HG02763 (cell line): ENCODE measurements around the gene ALAD.
"Not testable (repeated sequence)": the region's sequence is repeated elsewhere in the genome, so short reads cannot be mapped to it uniquely, and the experiment has no call there.

Experiments
- ATAC-seq: cut with Tn5 transposase; IDR thresholded peaks from one replicate; pipeline ENCODE4 v1.9.1; 2021; ENCODE audit warnings: mild to moderate bottlenecking, moderate library complexity; ENCODE audit not compliant: unreplicated experiment

ALAD gene

GRCh38 chr9:113375057-113376023 lies 25.7 kb downstream of the ALAD start:
- no peak for ATAC-seq

DNA sequence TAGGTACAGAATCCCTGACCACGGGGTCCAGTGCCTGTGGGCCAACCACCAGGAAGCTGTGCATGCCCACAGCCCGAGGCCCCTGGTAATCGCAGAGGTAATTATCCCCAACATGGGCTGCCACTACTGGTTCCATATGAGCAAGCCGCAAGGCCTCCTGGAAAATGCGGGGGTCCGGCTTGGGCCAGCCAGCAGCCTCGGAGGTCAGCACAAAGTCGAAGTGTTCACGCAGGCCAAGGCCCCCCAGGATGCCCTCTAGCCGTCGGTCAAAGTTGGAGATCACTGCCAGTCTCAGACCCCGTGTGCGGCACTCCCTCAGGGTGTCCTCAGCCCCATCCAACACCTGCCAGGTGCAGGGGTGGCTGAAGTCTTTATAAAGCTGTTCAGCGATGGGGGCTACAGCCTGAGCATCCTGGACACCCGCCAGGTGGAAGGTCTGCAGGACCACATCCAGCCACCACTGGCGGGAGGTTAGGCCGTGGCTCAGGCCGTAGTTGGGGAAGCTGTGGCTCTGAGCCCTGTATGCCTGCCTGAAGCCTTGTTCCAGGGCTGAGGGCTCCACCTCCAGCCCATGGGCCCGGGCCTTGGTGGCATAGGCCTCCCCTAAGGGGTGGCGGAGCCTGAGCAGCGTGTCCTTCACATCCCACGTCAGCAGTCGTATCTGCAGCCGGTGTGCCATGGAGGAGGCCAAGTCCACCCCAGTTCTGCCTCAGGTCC lies 27.2 kb downstream of the ALAD start:
- ATAC-seq = no peak

- ATAC-seq = no peak
These were observed 27.8 kb downstream of the ALAD start for GRCh38 chr9:113373256-113373655.

GRCh38 chr9:113372059-113372458 lies 29.0 kb downstream of the ALAD start:
- ATAC-seq = no peak

GRCh38 chr9:113370806-113371325 lies 30.2 kb downstream of the ALAD start:
- ATAC-seq = no peak

GRCh38 chr9:113369855-113370140 lies 31.3 kb downstream of the ALAD start:
- no peak for ATAC-seq

DNA sequence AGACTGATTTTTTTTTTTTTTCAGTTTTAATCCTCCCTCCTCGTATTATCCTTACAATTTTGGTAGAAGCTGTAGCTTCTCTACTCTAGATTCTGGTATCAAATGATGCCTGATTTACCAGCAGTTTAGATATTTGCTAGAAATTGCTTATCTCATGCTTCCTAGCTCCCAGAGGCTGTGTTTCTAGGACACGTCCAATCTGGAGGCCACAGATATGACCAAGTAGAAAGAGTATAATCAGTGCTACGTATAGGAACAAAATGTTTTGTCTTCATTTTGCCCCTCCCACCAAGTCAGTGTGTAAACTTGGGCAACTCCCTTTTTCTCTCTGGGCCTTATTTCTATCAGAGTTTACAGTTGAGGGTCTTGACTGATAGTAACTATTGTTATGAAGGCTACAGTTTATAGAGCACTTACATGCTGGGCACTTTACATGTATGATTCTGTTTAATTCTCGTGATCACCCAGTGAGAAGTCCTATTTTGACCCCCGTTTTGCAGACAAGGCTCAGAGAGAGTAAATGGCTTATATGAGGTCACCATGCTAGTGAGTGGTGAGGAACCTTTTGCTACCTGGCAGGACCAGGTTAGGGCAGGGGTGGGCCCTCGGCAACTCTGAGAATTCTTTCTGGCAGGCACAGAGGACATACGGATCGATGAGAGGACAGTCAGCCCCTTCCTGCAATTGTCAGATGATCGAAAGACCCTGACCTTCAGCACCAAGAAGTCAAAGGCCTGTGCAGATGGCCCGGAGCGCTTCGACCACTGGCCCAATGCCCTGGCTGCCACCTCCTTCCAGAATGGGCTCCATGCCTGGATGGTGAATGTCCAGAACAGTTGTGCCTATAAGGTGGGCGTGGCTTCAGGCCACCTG lies 31.9 kb downstream of the ALAD start:
- no peak for ATAC-seq

GRCh38 chr9:113368348-113368981 lies 32.6 kb downstream of the ALAD start:
- no peak for ATAC-seq

DNA sequence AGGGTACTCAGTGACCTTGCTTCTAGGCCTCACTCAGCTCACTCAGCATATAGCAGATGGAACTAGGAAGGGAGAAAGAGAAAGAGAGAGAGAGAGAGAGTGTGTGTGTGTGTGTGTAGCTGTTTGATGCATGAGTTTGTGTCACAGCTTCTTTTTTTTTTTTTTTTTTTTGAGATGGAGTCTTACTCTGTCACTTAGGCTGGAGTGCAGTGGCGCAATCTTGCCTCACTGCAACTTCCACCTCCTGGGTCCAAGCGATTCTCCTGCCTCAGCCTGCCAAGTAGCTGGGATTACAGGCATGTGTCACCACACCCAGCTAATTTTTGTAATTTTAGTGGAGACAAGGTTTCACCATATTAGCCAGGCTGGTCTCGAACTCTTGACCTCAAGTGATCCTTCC lies 35.4 kb downstream of the ALAD start:
- ATAC-seq = not testable (repeated sequence)

DNA sequence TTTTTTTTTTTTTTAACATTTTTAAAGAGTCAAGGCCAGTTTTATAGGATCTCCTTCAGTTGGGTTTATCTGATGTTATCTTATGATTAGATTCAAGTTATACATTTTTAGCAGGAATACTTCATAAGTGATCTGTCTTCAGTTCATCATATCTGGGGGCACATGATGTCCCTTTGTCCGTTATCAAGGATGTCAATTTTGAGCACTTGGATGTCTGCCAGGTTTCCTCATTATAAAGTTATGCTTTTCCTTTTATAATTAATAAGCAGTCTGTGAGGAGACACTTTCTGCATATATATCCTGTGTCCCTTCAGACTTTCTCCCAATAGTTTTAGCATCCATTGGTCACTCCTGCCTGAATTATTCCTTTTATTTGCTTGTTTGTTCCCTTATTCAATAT lies 36.1 kb downstream of the ALAD start:
- no peak for ATAC-seq

DNA sequence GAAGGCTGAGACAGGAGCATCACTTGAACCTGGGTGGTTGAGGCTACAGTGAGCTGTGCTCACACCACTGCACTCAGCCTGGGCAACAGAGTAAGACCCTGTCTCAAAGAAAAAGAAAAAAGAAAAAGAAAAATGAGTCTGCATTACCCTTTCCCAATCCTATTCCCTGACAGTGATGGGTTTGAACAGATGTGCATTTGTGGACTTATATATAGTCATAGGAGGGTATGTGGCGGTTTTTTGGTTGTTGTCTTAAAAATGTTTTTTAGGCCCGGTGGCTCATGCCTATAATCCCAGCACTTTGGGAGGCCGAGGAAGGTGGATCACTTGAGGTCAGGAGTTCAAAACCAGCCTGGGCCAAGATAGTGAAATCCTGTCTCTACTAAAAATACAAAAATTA lies 37.7 kb downstream of the ALAD start:
- ATAC-seq = no peak

- no peak for ATAC-seq
These were observed 39.6 kb downstream of the ALAD start for GRCh38 chr9:113361304-113362018.

GRCh38 chr9:113360242-113360842 lies 40.7 kb downstream of the ALAD start:
- no peak for ATAC-seq

DNA sequence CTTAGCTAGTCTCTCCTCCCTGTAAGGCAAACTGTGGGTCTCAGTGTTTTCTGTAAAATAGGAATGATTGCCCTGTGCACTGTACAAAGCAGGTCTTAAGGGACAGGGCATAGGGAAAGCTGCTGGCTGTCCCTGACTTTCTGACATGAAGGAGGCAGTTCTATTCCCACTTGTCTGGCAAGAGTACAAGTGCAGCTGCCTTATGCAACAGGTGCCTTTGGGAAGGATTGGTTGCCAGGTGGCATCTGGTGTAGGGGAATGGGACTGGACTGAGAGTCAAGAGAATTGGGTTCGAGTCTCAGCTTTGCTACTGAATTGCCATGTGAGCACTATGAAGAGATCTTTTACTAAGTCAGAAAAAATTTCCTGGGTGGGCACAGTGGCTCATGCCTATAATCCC lies 41.7 kb downstream of the ALAD start:
- no peak for ATAC-seq

DNA sequence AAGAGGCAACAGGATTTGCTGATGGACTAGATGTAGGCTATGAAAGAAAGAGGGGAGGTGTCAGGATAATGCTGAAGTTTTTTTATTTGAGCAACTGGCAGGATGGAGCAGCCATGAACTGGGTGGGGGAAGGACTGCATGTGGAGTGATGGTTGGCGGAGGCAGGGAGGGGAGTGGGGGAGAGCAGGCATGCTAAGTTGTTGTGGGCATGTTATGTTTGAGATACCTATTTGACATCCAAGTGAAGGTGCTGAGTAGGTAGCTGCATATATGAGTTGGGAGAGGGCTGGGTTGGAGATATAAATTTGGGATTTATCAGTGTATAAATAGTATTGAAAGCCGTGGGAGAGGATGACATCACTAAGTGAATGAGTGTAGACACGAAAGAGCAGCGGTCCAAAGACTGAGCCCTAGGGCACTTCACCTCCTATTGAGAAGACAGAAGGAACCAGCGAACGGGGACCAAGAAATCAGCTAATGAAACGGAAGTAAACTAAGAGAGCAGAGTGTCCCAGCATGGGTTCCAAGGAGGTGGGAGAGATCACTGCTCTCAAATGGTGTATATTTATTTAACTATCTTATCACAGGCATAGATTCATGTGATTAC lies 44.3 kb downstream of the ALAD start:
- ATAC-seq = no peak

DNA sequence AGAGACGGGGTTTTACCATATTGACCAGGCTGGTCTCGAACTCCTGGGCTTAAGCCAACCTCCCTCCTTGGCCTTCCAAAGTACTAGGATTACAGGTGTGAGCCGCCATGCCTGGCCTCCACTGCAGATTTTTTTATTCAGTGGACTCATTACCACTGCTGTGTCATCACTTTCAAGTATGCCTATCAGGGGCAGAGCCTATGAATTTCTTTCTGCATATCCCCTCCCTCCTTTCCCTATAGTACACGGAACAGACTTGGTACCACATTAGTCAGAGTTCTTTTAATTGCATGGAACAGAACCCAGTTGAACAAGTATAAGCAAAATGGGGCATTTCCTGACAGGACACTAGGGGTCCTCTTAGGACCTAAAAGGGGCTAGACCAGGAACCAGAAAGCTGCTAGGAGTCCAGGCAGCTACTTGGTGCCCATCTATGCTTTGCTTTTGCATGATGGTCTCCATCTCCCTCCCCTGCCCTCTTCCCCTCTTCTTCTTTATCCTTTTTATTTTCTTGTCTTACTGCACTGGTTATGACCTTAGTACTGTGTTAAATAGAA lies 46.0 kb downstream of the ALAD start:
- ATAC-seq = no peak

DNA sequence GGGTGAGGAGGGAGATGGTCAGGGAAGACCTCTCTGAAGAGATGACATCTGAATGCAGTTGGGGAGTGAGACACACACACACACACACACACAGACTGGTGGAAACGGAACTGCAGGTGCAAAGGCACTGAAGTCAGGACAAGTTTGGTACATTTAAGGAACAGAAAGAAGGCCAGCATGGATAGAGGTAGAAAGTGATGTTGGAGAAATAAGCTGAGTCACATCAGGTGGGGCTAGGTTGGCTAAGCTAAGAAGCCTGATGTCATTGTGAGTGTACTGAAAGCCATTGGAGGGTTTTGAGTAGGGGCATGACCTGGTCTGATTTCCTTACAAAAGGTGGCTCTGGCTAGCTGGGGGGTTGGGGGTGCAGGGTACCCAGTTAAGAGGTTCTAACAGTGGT lies 48.7 kb downstream of the ALAD start:
- ATAC-seq = no peak

DNA sequence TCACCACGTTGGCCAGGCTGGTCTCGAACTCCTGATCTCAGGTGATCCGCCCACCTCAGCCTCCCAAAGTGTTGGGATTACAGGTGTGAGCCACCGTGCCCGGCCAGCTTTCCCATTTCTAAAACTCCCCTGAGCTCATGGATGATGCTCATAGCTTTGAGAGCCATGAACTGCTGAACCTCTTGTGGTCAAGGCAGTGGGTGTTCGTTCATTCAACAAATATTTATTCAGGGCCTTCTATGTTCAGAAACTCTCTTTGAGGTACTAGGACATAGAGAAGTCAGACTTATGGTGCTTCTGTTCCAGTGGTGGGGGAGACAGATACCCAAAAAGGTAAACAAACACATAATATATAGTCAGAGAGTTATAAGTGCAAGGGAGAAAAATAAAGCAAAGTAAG lies 49.1 kb downstream of the ALAD start:
- no peak for ATAC-seq

DNA sequence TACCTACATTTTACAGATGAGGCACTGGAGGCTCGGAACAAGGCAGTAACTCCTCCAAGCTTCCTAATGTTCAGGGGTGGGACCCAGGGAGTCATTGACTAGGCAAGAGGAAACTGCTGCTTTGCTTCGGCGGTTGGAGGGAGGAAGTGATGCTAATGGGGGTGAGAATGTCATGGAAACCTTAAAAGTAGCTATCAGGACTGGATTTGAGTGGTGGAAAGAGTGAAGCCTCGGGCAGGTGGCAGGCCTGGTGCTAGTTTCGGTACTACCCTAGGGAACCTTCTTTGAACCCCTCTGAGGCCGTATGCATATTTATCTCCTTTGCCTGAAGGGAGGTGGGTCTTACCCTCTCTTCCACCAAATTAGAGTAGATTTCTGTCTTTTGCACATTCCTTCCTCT lies 50.1 kb downstream of the ALAD start:
- ATAC-seq = no peak
